Measurements from ENCODE around the gene TREH.
A peak's percentile ranks its signal among the peaks of the same experiment; 100 is the strongest.

TREH gene

DNA sequence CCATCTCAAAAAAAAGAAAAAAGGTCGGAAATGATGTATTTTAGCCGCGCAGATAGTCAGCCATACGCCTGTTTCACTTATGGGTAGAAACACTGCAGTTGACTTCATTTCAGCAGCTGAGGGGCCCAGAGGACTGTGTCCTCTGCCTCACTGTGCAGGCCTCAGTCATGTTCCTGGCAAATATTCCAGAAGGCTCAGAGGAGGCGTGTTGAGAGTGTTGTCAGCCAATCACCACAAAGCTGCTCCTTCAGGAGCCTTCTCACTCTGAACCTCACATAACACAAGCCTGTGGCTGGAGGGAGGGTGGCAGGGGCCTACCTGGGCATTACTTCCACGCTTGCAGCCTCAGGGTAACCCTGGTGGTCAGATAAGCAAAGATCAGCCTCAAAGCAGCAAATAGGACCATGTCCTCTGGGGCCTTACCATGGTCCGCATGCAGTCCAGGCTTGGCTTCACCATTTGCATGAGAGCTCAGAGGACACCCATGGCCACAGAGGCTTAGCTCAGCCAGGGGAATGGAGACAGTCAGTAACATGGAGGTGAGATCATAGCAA is 17.3 kb upstream of the TREH start:
- no peaks in the 10 kb centered on the region for H3K27me3 ChIP-seq
- H3K4me3 ChIP-seq (ENCODE audit: low read depth, low read length): no peak overlapping the region
- DNase-seq: no peak
- TF ChIP-seq, protein P1, sequence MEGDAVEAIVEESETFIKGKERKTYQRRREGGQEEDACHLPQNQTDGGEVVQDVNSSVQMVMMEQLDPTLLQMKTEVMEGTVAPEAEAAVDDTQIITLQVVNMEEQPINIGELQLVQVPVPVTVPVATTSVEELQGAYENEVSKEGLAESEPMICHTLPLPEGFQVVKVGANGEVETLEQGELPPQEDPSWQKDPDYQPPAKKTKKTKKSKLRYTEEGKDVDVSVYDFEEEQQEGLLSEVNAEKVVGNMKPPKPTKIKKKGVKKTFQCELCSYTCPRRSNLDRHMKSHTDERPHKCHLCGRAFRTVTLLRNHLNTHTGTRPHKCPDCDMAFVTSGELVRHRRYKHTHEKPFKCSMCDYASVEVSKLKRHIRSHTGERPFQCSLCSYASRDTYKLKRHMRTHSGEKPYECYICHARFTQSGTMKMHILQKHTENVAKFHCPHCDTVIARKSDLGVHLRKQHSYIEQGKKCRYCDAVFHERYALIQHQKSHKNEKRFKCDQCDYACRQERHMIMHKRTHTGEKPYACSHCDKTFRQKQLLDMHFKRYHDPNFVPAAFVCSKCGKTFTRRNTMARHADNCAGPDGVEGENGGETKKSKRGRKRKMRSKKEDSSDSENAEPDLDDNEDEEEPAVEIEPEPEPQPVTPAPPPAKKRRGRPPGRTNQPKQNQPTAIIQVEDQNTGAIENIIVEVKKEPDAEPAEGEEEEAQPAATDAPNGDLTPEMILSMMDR (IDR thresholded peaks at IDR 0.05; ENCODE audit: low read depth, low read length): no peak
- H3K9me3 ChIP-seq: no peaks in the 10 kb centered on the region
- H3K4me1 ChIP-seq: no peaks in the 10 kb centered on the region
- H3K36me3 ChIP-seq: no peaks in the 10 kb centered on the region

DNA sequence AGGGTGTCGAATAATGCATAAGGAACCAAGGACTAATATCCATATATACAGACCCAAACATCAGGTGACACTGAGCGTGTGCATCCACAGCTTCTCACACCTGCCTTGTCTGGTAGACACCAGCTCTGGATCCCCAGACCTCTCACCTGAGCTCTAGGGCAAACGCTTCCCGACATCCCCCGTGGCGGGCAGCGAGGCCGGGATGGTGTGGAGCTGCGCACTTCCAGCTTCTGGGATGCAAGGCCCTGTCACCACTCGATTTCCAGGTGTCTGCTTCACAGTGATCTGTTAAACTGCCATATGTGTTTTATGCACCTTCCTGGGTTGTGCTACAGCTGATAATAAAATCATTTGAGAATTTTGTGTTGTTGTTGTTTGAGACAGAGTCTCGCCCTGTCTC is 15.3 kb upstream of the TREH start:
- no peaks in the 10 kb centered on the region for H3K9me3 ChIP-seq
- H3K27me3 ChIP-seq: no peaks in the 10 kb centered on the region
- DNase-seq: no peak
- no peaks in the 10 kb centered on the region for H3K4me1 ChIP-seq
- TF ChIP-seq, protein P1 (IDR thresholded peaks at IDR 0.05; ENCODE audit: low read depth, low read length): no peak
- no peaks in the 10 kb centered on the region for H3K36me3 ChIP-seq
- no peak overlapping the region for H3K4me3 ChIP-seq (ENCODE audit: low read depth, low read length)

DNA sequence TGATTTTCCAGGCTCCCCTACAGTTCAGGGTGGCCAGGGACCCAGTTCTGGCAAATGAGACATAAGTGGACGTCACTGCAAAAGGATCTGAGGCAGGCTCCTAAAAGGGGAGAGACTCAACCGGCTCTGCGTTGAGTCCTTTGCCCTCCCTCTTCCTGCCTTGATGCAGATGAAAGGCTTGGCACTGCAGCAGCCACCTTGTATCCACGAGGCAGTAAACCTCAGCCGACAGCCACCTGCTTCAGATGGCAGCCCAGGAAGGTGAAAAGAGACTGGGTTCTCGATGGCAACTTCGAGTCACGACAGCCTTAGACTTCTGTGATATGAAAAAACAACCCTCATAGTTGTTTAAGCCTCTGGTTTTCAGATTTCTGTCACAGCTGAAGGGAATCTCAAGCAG is 14.7 kb upstream of the TREH start:
- H3K4me1 ChIP-seq: no peaks in the 10 kb centered on the region
- no peak for DNase-seq
- H3K9me3 ChIP-seq: no peaks in the 10 kb centered on the region
- no peaks in the 10 kb centered on the region for H3K27me3 ChIP-seq
- H3K36me3 ChIP-seq: no peaks in the 10 kb centered on the region
- no peak overlapping the region for H3K4me3 ChIP-seq (ENCODE audit: low read depth, low read length)
- TF ChIP-seq, protein P1 (IDR thresholded peaks at IDR 0.05; ENCODE audit: low read depth, low read length): no peak

DNA sequence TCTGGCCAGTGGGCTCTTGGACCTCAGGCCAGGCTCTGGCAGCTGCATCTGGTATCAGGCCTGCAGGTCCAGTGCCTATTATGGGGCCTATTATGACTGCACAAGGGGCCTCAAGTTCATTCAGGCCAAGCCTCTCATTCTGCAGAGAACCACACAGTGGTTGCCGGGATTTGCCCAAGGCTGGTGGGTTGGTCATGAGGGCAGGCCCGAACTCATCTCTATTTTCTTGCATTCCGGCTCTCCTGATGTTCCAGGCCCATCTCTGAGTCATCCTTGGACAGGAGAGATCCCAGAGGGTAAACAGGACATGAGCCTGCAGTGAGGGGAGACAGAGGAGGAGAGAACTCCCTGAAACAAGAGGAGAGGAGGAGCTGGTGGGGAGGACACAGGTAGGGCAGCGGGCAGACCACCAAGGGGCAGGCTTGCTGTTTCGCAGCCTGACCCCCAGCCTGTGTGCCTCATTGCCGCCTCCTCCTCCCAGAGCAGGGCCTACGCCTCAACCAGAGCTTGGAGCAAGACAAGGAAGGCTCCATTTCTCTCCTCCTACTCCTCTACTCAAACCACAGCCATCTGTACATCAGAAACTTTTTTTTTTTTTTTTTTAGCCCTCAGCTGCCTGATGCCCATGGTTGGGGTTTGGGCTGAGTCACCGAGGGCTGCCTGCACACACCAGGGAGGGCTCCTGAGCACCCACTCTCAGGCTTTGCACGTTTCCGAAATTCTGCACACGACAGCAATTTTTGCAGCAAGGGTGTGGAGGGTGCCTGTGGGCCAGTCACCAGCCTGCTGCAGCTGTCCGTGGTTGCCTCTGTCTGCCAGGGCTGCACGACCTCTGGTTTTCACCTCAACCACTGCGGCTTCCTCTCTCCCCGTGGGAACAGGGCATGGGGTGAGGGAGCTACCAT is 12.7 kb upstream of the TREH start:
- TF ChIP-seq, protein P1 (IDR thresholded peaks at IDR 0.05; ENCODE audit: low read depth, low read length): no peak
- Histone ChIP-seq H3K4me3 (ENCODE audit: low read depth, low read length) (no peak overlapping the region), H3K27me3 (no peaks in the 10 kb centered on the region), H3K36me3 (no peaks in the 10 kb centered on the region), H3K4me1 (no peaks in the 10 kb centered on the region), H3K9me3 (no peaks in the 10 kb centered on the region)
- DNase-seq: no peak

DNA sequence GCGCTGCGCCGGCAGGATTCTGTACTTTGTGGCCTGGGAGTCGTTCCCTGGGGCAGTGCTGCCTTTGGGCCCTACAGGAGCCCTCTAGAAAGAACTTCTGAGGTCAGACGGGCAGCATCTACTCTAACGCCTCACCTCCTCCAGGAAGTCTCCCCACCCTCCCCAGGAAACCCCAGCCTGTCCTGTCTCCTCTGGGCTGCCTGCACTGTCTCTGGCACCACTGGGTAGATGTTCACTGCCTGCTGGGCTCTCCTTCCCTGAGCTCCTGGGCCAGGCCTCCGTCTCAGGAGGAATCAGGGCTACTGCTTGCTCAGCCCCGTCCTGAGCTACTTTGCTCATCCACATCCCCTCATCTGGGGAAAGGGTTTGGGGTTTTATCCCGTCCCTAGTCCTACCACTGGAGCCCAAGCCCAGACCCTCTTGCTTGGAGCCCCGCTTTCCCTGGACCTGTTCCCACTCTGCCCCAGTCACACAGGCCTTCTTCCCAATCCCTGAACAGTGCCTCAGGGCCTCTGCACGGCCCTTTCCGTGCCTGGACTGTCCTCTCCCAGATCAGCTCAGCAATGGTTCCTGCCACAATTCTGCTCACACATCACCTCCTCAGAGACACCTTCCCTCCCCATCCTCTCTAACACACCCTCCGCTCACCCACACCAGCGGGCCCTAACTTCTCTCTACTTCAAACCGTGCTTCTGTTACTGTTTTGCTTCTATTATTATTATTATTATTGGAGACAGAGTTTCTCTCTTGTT is 11.3 kb upstream of the TREH start:
- DNase-seq: no peak
- Histone ChIP-seq H3K36me3 (no peaks in the 10 kb centered on the region), H3K9me3 (no peaks in the 10 kb centered on the region), H3K4me1 (no peaks in the 10 kb centered on the region), H3K4me3 (ENCODE audit: low read depth, low read length) (peak overlapping the region; percentile 61), H3K27me3 (no peaks in the 10 kb centered on the region)
- TF ChIP-seq, protein P1 (IDR thresholded peaks at IDR 0.05; ENCODE audit: low read depth, low read length): no peak
